ENCODE data around the gene ATG14.

GRCh38 chr14:55458800-55459515 is 47.3 kb upstream of the ATG14 start:
- TF ChIP-seq, protein P1, sequence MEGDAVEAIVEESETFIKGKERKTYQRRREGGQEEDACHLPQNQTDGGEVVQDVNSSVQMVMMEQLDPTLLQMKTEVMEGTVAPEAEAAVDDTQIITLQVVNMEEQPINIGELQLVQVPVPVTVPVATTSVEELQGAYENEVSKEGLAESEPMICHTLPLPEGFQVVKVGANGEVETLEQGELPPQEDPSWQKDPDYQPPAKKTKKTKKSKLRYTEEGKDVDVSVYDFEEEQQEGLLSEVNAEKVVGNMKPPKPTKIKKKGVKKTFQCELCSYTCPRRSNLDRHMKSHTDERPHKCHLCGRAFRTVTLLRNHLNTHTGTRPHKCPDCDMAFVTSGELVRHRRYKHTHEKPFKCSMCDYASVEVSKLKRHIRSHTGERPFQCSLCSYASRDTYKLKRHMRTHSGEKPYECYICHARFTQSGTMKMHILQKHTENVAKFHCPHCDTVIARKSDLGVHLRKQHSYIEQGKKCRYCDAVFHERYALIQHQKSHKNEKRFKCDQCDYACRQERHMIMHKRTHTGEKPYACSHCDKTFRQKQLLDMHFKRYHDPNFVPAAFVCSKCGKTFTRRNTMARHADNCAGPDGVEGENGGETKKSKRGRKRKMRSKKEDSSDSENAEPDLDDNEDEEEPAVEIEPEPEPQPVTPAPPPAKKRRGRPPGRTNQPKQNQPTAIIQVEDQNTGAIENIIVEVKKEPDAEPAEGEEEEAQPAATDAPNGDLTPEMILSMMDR (IDR thresholded peaks at IDR 0.05; ENCODE audit: low read depth, low read length) = no peak
- no peak for TF ChIP-seq POLR2A (IDR thresholded peaks at IDR 0.05; ENCODE audit: extremely low read depth, insufficient read length)

All from NB4 (cell line).